A549 treated with CORT108297 at 1 μM for 4 hours (cell line): ENCODE measurements around the gene KISS1. TPM values are rescaled to one million over a fixed set of nuclear protein-coding genes. Genes with fewer than 3 reads are reported as not detected.

ENCODE experiments used
- total RNA-seq: library from RNA; stranded (reverse); fragments of 200-300 nt; extraction: Qiagen RNA extraction; gene quantifications from 5 replicates; pipeline ENCODE4 v1.2.3, GENCODE V29; 2022

KISS1 gene
- total RNA-seq = 0.27 to 1.2 TPM (median 0.73 TPM) in 4 of 5 replicates, not detected in the other

GRCh38 chr1:204196068-204196795 is at the start of gene KISS1:
KISS1 (minus strand) TSS chr1:204196491; CDS start chr1:204192876, 3,615 bp downstream.

GRCh38 chr1:204213668-204214662 is 17.7 kb upstream of the KISS1 start, which contains the start of gene GOLT1A:
GOLT1A (minus strand) TSS chr1:204213988; CDS start chr1:204213906, 82 bp downstream.

GRCh38 chr1:204166219-204166618 is 30.1 kb downstream of the KISS1 start, which contains the start of gene REN:
REN (minus strand) TSS chr1:204166337; CDS start chr1:204166293, 44 bp downstream.

GRCh38 chr1:204151552-204152309 is 44.6 kb downstream of the KISS1 start, which contains the start of gene ETNK2:
ETNK2 (minus strand) TSS chr1:204152044; CDS start chr1:204151852, 192 bp downstream.

Other genes starting within 250 kb of the KISS1 start
- 13.5 to 20.6 TPM (median 19.5 TPM) in 5 replicates for gene SOX13, start 123.4 kb downstream of the KISS1 start, total RNA-seq
- 3.7 to 4.5 TPM (median 4.2 TPM) in 5 replicates for gene ETNK2, start 44.4 kb downstream of the KISS1 start, total RNA-seq
- gene REN, start 30.2 kb downstream of the KISS1 start, total RNA-seq = not detected in 5 replicates
- gene GOLT1A, start 17.5 kb upstream of the KISS1 start, total RNA-seq = 3.8 to 6.9 TPM (median 4.5 TPM) in 5 replicates
- 20.6 to 31.2 TPM (median 27.2 TPM) in 5 replicates for gene PLEKHA6, start 163.4 kb upstream of the KISS1 start, total RNA-seq
- gene PPP1R15B, start 215.3 kb upstream of the KISS1 start, total RNA-seq = 21.7 to 28.7 TPM (median 24.0 TPM) in 5 replicates